Measurements from ENCODE around the gene INHBE.

Gene INHBE

DNA sequence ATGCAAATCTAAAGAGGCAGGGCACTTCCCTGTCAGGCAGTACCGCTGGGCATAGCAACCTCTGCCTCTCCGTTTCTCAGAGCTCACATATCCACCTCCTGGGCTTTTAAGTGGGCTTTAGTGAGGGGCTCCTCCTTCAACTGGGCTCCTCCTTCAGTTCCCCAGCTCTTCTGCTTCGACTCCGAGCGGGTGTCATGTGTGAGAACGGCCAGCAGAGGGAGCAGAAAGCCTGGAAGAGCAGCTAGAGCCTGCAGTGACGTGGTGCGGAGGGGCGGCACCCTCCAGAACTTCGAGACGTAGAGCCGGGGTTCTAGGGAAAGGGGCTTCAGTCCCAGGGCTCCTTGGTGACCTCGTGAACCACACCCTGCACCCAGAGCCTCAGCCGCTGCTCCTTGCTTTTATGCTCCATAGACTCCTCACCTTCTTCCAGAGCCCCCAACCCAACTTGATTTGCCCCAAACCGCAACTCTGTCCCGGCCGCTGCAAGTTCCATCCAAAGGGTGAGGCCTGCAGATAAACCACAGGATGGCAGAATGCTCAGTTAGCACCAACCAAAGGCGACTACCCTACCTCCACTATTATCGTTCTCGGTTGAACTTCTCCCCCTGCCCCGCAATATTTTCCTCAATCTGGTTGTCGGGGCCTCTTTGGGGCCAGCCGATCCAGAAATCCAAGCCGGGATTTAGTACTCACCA is 4.1 kb downstream of the INHBE start:
- peak; percentile 89 for DNase-seq (ENCODE audit: low read depth)
- peak overlapping the region; percentile 74 for H3K4me3 ChIP-seq (ENCODE audit: low read depth, low read length)

DNA sequence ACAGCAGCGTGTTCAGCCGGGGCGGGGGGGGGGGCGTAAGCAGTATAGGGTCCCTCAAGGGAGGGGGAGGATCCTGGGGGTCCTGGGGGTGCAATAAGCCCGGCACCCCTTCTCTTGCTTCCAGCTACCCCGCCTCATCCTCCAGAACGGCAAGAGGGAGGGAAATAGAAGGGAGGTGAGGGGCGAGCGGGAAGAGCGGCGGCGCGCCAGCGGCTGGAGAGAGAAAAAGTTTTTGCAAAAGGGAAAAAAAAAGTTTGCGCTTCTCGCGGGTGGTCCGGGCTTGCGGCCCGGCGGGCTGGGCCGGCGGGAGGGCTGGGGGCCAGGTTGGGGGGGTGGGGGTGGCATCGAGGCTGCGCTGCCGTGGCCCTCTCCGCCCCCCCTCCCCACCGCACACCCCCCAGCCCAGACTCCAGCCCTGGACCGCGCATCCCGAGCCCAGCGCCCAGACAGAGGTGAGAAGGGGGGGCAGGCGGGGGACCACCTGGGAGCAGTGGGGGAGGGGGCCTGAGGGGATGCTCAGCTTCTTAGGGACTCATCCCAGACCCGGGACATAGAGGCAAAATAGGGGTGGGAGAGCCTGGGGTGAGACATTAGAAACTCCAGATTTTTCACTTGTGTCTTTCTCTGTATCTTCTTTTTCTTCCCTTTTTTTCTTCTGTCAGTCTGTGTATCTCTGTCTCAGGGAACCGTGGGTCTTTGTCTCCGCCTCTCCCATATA is 4.8 kb downstream of the INHBE start, which contains the start of gene GLI1:
Gene GLI1 (plus strand): TSS at position 36 of the 718 bp plus-strand sequence. CDS start 3,907 bp downstream, outside the sequence.
- DNase-seq (ENCODE audit: low read depth) = no peak
- H3K4me3 ChIP-seq (ENCODE audit: low read depth, low read length) = peak within 1 kb of the TSS; percentile 74

DNA sequence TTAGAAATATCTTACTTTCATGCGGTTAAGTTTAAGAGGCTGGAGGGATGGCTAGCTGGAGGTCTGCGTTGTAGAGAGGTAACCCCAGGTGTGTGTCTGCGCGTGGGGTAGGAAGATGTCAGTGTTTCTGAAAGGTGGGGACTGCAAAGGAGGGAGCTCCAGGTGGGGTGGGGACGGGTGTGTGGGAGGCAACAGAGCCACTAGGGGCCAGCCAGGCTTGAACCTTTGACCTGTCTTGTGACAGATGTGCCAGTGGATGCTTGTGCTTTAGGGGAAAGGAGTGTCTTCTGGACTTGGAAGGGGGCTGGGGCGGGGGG is 5.3 kb downstream of the INHBE start:
- DNase-seq (ENCODE audit: low read depth) = no peak
- peak overlapping the region; percentile 74 for H3K4me3 ChIP-seq (ENCODE audit: low read depth, low read length)

DNA sequence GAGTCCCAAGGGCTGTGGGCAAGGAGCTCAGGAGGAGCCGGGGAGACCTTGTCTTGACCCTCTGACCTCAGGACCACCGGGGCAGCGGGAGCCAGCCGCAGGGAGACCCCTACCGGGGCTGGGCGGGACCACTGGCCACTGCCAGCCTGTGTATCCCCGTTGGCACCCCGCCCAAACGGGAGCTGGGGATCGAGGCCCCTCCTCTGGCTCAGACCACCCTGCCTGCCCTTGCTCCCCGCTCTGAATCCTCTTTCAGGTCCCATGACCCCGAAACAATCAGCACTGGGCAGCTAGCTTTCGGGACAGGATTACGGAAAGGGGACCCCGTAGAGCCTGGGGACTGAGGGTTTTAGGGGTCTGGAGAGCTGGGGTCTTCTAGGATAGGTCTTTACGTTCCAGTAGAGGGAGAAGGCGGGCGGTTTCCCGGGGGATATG is 5.8 kb downstream of the INHBE start:
- no peak for DNase-seq (ENCODE audit: low read depth)
- H3K4me3 ChIP-seq (ENCODE audit: low read depth, low read length) = peak overlapping the region; percentile 74

DNA sequence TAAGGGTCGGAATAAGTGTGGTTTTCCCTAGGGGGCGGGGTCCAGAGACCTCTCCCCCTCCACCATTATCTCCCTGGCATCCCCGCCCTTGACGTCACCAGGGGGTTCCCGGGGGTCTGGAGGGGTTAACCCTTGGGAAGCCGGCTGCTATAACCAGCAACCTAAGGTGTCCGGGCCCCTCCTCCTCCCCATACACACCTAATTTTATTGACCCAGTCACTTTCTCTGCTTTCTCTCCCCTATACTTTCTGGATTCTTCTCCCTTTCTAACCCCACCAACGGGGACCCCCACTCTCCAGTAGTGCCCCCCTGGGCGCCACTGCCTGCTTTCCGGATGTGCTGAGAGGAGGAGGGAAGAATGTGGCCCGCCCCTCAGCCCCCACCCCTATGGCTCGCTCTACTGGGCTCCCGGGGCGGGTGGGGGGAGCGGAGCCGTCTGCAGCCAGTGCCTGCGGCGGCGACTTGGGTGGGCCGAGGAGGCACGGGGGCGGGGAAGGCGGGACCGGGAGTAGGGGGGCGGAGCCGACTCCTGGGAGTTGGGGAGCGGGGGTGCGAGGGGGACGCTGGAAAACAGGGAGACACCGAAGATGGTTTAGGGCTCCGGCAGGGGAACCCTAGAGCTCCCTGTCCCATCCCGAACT is 6.3 kb downstream of the INHBE start:
- no peak for DNase-seq (ENCODE audit: low read depth)
- H3K4me3 ChIP-seq (ENCODE audit: low read depth, low read length) = peak overlapping the region; percentile 74

DNA sequence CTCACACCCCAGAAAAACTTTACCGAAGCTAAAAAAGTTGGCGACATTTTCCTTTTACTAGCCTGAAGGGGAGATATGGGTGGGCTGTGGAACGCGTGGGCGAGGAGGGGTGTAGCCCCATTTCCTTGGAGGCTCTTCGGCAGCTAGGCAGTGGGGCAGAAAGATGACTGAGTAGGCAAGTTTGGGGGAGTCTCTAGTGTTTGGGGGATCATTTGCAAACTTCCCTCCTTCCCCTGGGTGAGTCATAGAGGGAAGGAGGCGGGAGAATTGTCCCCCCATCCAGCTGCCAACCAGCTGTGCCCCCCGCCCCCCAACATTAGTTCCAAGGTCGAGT is 6.8 kb downstream of the INHBE start:
- H3K4me3 ChIP-seq (ENCODE audit: low read depth, low read length) = peak overlapping the region; percentile 74
- no peak for DNase-seq (ENCODE audit: low read depth)

DNA sequence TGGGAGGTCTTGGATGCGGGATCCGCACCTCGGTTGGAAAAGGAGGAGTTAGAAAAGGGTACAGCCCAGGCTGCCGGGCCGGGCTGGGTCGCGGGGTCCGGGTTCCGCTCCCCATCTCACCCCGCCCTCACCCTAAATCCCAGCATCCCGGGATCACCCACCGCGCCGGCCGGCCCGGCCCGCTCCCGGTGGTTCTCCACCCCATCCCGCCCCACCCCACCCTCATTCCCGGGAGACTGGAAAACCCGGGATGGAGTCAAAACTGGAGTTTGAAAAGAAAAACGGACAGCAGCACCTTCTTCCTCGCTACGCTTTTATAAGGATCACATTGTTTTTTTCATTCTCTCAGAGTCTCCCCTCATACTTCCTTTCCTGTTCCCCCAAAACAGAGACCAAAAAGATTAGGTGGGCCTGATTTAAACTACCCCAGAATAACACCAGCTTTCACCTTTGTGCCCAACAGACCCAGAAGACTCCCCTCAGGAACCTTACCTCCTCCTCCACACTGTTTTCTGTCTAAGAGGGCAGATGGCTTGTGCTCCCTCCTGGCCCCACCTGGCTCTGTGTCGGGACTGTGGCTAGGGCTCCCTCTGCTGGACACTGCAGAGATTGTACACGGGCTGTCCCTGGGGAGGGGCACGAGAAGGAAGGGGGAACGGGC is 7.3 kb downstream of the INHBE start:
- DNase-seq (ENCODE audit: low read depth) = peak; percentile 54
- H3K4me3 ChIP-seq (ENCODE audit: low read depth, low read length) = peak overlapping the region; percentile 74

DNA sequence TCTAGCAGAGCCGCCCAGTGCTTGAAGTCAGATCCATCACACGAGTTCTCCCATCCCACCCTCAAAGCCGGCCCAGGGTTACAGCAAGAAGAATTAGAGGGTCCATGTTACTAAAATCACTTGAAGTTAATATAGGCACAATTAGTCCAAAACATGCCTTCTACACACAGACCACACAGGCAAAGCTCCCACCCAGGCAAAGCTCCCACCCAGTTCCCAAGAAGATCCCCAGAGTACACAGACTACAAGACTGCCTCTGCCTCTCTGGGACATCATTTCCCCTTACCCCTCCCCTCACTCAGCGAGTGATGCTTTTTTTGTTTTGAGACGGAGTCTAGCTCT is 7.8 kb downstream of the INHBE start:
- H3K4me3 ChIP-seq (ENCODE audit: low read depth, low read length) = no peak overlapping the region
- no peak for DNase-seq (ENCODE audit: low read depth)

DNA sequence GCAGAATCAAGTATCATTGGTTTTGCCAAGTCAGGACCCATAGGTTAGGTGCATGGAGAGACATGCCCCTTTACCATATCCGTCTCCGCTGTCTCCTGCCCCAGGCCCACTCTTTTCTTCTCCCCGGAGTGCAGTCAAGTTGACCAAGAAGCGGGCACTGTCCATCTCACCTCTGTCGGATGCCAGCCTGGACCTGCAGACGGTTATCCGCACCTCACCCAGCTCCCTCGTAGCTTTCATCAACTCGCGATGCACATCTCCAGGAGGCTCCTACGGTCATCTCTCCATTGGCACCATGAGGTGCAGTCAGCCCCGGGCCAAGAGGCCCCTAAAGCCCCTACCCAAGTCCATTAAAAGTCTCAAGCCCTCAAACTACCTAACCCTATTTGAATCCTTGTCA is 9.5 kb downstream of the INHBE start:
- no peak for DNase-seq (ENCODE audit: low read depth)
- H3K4me3 ChIP-seq (ENCODE audit: low read depth, low read length) = no peak overlapping the region

DNA sequence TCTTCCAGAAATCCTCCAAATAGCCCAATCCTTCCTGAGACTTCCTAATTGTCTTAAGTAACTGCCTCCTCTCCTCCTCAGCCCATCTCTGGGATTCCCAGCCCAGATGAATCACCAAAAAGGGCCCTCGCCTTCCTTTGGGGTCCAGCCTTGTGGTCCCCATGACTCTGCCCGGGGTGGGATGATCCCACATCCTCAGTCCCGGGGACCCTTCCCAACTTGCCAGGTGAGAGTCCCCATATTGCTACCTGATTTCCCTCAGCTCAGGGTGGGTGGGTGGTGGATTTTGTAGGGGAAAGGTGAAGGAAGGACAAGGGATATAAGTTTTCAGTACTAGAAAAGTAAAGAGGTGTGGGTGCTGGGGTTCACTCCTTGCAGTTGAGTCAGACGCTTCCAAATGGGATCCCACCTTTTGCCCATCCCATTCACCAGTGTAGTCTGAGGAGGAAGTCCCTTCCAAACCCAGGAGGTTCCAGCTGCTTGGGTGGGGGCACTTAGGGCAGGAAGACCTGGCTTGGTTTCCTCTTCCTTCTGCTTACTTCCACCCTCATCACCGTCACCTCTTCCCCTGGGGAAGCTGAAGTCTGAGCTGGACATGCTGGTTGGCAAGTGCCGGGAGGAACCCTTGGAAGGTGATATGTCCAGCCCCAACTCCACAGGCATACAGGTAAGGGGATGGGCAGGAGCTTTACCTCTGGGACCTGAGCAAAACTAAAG is 10.1 kb downstream of the INHBE start:
- H3K4me3 ChIP-seq (ENCODE audit: low read depth, low read length) = no peak overlapping the region
- DNase-seq (ENCODE audit: low read depth) = no peak

DNA sequence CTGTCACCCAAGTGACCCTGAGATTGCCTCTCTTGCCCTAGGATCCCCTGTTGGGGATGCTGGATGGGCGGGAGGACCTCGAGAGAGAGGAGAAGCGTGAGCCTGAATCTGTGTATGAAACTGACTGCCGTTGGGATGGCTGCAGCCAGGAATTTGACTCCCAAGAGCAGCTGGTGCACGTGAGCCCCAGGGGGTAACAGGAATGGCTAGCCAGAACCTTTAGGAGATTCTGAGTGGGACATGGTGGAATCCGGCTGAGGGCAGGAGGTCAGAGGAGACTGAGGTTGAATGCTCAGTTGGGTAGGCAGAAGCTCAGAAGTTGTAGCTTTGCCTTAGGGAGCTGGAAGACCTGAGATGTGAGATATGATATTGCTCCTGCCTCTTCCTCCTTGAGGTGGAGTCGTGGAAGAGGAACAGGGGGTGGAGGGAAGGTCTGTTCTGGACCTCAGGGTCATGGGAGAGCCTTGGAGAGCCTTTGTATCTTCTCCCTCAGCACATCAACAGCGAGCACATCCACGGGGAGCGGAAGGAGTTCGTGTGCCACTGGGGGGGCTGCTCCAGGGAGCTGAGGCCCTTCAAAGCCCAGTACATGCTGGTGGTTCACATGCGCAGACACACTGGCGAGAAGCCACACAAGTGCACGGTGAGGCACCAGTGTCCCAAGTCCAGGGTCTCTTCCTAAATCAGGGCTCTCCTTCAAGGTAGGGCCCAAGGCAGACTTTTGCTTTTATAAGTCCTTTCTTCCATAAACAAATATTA is 10.8 kb downstream of the INHBE start:
- H3K4me3 ChIP-seq (ENCODE audit: low read depth, low read length) = no peak overlapping the region
- no peak for DNase-seq (ENCODE audit: low read depth)

DNA sequence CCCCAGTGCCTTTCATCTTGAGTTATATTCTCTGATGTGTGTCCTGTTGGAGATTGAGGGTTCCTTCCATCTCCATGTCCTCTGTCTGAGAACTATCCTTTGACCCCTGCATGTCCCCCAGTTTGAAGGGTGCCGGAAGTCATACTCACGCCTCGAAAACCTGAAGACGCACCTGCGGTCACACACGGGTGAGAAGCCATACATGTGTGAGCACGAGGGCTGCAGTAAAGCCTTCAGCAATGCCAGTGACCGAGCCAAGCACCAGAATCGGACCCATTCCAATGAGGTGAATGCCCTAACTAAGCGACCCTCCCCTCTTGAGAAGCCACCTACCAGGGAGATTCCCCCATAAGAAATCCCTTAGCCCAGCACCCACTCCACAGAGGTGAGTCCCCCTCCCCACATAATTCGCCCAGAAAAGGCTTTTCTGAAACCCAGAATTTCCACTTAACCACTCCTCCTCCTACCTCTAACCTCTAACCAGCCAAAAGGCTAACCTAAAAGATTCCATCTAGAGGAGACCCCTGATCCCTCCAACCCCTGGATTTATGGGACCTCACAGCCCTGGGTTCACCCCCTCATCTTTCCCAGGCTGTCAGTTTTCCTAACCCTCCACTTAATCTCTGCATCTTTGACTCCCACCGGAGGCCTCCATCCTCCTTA is 12.2 kb downstream of the INHBE start:
- no peak for DNase-seq (ENCODE audit: low read depth)

DNA sequence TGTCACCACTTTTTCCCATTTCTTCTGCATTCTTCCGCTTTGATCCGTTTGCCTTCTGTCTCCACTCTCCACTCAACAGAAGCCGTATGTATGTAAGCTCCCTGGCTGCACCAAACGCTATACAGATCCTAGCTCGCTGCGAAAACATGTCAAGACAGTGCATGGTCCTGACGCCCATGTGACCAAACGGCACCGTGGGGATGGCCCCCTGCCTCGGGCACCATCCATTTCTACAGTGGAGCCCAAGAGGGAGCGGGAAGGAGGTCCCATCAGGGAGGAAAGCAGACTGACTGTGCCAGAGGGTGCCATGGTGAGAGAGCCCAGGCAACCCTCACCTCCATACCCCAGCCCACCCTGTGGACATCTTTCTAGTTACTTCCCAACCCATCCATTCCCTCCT is 12.8 kb downstream of the INHBE start:
- DNase-seq (ENCODE audit: low read depth) = no peak

More for the DNA sequence above, 12.2 kb downstream of the INHBE start:
- H3K4me3 ChIP-seq (ENCODE audit: low read depth, low read length) = no peak overlapping the region

DNA sequence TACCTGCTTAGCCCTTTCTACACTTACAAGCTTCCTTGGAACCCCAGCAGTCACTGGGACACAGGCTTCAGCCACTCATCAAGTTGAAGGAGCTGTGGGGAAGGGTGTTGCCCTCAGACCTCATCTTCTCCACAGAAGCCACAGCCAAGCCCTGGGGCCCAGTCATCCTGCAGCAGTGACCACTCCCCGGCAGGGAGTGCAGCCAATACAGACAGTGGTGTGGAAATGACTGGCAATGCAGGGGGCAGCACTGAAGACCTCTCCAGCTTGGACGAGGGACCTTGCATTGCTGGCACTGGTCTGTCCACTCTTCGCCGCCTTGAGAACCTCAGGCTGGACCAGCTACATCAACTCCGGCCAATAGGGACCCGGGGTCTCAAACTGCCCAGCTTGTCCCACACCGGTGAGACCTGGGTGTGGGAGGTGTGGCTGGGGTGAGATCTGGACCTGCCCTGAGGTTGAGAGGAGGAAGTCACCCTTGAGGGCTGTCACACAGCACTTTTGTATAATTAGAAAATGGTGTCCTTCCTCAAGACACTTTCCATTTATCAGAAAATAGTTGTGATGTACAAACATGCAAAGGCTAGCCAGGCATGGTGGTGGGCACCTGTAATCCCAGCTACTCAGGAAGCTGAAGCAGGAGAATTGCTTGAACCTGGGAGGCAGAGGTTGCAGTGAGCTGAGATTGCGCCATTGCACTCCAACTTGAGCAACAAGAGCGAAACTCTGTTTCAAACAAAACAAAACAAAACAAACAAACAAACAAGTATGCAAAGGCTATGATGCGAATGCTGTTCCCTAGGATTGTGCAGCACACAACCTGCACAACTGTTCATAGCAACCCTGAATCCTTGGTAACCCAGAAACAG is 14.4 kb downstream of the INHBE start:
- DNase-seq (ENCODE audit: low read depth) = no peak
- no peak overlapping the region for H3K4me3 ChIP-seq (ENCODE audit: low read depth, low read length)

More for the DNA sequence above, 12.8 kb downstream of the INHBE start:
- H3K4me3 ChIP-seq (ENCODE audit: low read depth, low read length) = no peak overlapping the region

DNA sequence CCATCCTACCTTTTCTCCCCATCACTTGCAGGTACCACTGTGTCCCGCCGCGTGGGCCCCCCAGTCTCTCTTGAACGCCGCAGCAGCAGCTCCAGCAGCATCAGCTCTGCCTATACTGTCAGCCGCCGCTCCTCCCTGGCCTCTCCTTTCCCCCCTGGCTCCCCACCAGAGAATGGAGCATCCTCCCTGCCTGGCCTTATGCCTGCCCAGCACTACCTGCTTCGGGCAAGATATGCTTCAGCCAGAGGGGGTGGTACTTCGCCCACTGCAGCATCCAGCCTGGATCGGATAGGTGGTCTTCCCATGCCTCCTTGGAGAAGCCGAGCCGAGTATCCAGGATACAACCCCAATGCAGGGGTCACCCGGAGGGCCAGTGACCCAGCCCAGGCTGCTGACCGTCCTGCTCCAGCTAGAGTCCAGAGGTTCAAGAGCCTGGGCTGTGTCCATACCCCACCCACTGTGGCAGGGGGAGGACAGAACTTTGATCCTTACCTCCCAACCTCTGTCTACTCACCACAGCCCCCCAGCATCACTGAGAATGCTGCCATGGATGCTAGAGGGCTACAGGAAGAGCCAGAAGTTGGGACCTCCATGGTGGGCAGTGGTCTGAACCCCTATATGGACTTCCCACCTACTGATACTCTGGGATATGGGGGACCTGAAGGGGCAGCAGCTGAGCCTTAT is 15.3 kb downstream of the INHBE start:
- DNase-seq (ENCODE audit: low read depth) = no peak
- no peak overlapping the region for H3K4me3 ChIP-seq (ENCODE audit: low read depth, low read length)

DNA sequence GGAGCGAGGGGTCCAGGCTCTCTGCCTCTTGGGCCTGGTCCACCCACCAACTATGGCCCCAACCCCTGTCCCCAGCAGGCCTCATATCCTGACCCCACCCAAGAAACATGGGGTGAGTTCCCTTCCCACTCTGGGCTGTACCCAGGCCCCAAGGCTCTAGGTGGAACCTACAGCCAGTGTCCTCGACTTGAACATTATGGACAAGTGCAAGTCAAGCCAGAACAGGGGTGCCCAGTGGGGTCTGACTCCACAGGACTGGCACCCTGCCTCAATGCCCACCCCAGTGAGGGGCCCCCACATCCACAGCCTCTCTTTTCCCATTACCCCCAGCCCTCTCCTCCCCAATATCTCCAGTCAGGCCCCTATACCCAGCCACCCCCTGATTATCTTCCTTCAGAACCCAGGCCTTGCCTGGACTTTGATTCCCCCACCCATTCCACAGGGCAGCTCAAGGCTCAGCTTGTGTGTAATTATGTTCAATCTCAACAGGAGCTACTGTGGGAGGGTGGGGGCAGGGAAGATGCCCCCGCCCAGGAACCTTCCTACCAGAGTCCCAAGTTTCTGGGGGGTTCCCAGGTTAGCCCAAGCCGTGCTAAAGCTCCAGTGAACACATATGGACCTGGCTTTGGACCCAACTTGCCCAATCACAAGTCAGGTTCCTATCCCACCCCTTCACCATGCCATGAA is 16.0 kb downstream of the INHBE start:
- H3K4me3 ChIP-seq (ENCODE audit: low read depth, low read length) = no peak overlapping the region
- DNase-seq (ENCODE audit: low read depth) = no peak

DNA sequence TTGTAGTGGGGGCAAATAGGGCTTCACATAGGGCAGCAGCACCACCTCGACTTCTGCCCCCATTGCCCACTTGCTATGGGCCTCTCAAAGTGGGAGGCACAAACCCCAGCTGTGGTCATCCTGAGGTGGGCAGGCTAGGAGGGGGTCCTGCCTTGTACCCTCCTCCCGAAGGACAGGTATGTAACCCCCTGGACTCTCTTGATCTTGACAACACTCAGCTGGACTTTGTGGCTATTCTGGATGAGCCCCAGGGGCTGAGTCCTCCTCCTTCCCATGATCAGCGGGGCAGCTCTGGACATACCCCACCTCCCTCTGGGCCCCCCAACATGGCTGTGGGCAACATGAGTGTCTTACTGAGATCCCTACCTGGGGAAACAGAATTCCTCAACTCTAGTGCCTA is 16.6 kb downstream of the INHBE start:
- H3K4me3 ChIP-seq (ENCODE audit: low read depth, low read length) = no peak overlapping the region
- DNase-seq (ENCODE audit: low read depth) = no peak
